Epidermal melanocyte (primary cell): Measurements from ENCODE around the gene NOTCH2NLA.
"Not testable (repeated sequence)": the region's sequence is repeated elsewhere in the genome, so short reads cannot be mapped to it uniquely, and the experiment has no call there.

Experiments
- DNase-seq: peaks from one replicate; pipeline ENCODE4 v3.0.0; 2011; ENCODE audit warnings: low spot score; ENCODE audit not compliant: insufficient read length

NOTCH2NLA gene

GRCh38 chr1:146167740-146168139, 61.1 kb downstream of the NOTCH2NLA start:
- not testable (repeated sequence) for DNase-seq

GRCh38 chr1:146167273-146167672, 61.5 kb downstream of the NOTCH2NLA start:
- DNase-seq: not testable (repeated sequence)

- DNase-seq: not testable (repeated sequence)
These were observed 84.4 kb downstream of the NOTCH2NLA start, which contains the start of gene NBPF10 for GRCh38 chr1:146144465-146144864. TSS of gene NBPF10 (minus strand) at chr1:146144804. CDS start at chr1:146144769, 35 bp downstream.
